Epidermal melanocyte (primary cell): ENCODE measurements around the gene TCEA2.
"Not testable (repeated sequence)": the region's sequence is repeated elsewhere in the genome, so short reads cannot be mapped to it uniquely, and the experiment has no call there.

Experiments
- DNase-seq: peaks from one replicate; pipeline ENCODE4 v3.0.0; 2011; ENCODE audit warnings: low spot score; ENCODE audit not compliant: insufficient read length

The TCEA2 gene

DNA sequence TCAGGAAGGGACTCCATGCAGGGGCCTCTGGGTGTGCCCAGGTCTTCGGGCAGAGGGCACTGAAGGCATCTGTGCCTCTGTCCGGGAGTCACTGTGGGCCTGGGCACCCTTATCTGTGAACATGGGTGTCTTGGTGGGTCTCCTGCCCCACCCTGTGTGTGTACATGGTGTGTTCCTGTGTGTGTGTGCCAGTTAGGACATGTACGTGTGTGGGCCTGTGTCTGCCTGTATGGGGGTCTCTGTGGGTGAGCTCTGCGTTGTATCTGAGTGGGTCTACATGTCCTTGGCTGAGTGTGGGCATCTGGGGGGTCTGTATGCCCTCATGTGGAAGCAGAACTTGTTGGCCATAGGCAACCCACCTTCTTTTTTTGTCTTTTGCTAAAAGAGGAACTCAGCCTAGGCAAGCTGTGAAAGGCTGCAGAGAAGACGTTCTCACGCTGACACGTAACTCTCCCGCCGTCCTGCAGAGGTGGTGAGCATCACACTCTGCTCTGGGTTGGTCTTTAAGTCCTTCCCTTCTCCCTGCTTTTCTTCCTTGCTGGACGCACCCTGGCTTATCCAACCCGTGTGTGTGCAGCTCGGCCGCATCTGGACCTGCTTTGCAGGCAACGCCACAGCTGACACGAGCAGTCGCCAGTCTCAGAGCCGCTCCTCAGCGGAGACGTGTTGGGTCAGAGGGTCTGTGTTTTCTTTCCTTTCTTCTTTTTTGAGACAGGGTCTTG is 44.9 kb downstream of the TCEA2 start:
- no peak for DNase-seq

DNA sequence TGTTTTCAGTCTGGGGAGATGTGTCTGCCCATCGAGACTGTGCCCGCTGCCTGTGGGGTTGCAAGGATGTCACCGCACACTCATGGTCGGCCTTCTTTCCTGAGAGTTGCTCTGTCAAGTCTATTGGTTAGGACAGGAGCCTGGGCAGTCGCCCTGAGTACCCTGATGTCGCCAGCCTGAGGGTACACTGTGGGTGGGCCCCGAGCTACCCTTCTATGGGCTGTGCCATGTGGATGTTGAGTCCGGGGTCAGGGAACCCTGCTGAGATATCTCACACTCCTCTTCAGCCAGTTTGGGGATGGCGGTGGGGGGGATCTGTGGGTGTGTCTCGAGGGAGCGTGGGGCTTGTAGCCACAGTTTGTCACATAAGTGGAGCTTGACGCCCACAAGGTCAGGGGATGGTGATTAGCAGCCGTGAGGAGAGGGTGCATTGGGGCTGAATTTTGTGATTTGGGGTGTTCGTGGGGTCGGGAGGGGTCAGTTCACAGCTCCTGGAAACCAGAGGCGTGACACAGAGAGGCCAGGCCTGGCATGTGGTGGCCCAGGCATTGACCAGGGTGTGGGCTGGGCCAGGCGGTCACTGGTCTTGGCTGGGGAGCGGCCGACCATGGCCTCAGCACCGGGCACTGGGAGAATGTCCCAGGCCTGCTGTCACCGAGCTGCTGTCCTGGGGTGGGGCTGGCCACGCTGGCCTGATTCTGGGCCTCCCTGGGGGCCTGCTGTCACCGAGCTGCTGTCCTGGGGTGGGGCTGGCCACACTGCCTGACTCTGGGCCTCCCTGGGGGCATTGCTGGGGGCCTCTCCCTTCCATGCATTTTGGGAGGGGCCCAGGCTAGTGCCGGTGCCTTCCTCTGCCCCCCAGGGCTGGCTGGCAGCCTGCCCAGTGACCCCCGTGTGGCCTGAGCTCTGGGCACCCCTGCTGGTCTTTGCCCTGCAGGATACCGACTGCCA is 46.0 kb downstream of the TCEA2 start:
- DNase-seq, result no peak

DNA sequence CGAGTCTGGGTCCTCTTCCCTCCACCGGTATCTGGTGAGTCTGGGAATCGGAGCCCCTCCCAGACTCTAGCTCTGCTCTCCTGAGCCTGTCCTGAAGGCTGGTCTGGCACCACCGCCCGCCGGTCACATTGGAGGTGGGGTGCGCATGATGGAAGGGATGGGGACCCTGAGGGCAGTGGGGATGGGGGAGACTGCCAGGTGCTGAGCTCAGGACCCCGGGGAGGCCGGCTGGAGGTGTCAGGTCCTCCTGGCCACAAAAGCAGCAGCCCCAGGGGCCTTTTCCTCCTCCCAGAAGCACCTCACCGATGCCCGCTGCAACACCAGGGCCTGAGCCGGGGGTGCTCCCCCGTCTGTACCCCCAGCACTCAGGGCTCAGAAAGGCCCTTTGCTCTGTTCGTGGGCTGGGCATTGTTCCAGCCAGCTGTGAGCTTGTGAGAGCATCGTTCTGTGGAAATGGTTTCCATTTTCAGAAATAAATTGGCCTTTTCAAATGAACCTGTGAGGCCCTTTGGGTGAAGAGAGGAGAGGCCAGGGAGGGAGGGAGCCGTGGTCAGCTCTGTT is 46.9 kb downstream of the TCEA2 start:
- no peak for DNase-seq

DNA sequence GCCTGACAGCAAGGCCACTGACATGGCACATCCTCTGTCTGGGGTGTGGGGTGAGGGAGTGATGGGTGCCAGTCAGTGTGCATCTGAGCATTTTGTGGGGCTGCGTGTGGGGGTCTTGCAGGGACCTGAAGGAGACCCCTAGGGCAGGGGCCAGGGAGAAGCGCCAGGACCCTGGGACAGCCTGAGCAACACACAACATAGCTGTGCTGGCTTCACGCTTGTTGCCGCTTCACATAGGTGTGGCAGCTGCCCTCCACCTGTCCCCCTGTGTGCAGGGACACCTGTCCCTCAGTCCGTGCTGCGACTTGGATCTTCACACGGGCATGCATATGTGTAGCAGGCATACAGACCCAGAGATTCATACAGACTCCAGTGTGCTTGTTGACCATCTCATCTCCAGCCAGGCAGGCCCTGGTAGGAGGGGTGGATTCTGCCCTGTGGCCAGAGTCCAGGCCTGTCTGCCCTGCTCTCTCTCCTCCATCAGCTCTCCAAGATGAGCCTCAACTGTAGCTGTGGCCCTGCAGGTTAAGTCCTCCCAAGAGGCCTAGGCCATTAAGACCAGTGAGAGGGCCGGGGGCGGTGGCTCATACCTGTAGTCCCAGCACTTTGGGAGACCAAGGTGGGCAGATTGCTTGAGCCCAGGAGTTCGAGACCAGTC is 47.5 kb downstream of the TCEA2 start:
- DNase-seq, result no peak

DNA sequence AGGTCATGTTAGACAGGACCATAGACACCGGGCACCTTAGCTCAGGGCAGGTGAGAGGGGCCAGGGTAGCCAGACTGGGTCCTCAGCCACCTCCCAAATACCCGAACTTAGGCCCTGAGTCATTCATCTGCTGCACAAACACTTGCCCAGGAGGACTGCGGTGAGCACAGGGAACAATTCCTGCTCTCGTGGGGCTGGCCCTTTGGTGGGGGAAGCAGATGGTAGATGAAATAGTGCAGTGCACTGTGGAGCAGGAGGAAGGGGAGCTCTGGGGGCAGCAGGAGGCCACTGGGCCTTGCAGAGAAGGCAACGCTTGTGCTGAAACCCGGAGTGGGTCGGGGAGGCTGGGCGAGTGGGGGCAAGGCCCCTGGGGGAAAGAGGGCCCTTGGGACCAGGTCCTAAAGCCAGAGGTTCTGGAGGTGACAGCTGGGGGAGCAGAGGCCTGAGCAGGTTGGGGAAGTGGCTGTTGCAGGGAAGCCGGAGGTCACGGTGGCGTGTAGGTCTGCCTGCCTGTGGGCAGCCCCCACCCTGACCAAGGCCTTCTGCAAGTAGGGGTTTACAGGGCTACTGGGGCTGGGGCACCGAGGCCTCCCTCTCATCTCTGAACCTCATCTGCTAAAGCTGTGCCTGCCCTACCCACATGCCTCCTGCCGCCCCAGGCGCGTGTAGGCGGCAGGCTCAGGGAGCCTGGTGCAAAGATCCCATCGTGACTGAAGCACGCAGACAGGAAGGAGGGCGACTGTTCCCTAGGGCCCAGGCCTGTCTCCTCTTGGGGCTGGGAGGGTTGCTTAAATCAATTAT is 49.0 kb downstream of the TCEA2 start:
- no peak for DNase-seq

DNA sequence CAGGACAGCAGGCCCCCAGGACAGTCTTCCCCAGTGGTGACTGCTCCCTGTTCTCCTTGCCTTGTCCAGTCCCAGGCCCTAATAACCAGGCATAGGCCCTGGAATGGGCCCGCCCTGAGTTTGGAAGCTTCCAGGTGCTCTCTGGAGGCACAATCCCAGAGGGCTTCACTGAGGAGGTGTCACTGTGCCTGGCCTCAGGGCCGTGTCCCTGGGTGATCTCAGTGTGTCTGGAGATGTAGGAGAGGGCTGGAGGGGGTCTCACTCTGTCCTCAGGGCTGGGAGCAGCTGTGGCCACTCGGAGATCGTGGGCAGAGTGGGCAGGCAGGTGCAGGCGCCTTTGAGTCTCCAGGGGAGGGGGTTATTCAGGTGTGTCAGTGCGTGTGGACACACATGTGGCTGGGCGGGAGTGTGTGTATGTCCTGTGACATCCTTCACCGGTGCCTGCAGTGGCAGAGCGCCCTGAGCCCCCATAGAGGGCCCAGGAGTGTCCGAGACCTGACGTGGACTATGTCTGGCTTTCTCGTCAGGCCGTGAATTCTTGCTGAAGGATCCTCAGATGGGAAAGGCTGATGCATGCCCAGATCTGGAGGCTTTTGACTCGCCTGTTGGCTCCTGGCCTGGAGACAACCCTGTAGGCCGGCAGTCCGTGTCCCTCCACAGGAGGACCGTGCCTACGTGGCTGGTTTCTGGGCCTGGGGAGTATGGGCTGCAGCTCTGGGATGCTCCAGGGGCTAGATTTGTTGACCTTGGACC is 49.9 kb downstream of the TCEA2 start:
- no peak for DNase-seq

DNA sequence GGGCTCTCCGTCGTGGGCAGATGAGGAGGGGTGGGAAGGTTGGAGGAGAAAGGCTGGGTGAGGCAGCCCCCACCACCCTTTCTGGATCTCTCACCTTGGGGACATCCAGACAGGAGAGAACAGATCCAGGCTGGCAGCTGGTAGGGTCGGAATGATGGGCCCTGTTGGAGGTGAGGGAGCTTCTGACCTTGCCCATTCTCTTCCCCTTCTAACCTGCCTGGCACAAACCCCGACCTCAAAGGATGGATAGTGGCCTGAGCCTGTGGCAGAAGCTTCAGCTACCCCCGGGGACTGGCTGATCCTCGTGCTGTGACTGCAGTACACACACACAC is 50.4 kb downstream of the TCEA2 start:
- no peak for DNase-seq

DNA sequence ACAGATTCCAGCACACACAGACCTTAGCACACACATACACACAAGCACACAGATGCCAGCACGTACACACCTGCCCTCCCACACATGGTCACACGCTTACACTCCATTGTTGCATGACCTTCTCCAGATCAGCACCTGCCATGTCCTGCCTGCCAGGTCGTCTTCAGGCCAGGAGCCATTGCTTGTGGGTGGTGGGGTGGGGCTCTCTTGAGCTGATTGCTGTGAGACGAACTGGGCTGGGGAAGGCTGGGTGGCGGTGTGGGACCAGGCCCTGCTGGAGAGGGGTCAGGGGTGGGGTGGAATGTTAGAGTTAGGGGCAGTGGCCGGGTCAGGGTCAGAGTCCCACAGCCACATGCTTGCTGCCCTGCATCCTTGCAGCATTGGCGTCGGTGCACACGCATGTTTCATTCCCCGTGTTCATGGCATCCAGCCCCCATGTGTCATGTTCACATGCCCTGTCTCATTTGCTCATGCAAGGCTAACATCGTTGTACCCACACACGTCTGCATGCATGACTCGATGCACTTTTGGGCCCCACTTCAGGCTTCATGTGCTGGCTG is 50.9 kb downstream of the TCEA2 start:
- DNase-seq, result no peak

DNA sequence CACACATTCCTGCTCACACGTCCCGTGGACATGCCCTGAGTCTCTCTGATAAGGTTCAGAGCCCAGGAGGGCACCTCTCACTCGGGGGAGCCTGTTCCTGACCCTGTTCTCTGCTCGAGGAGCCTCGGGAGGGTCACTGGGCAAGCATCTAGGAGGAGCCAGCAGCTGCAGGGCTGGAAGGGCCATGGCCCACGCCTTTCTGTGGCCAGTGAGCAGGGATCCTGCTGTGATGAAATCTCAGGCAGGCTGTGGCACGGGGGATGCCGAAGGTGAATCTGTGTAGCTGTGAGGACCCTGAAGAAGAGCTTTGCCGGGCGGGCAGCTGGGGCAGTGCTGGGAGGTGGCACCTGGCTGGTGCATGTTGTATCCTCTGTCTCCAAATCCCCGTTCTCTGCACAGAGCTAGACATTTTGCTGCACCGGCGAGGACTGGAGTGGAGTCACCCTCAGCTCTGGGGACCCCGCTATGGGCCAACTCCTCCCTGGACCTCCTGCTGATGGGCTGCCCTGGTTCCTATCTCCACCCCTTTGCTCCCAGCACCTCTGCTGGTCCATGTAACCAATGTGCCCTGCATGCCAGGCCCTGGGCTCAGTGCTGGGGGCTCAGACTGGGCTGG is 51.5 kb downstream of the TCEA2 start:
- DNase-seq, result no peak

DNA sequence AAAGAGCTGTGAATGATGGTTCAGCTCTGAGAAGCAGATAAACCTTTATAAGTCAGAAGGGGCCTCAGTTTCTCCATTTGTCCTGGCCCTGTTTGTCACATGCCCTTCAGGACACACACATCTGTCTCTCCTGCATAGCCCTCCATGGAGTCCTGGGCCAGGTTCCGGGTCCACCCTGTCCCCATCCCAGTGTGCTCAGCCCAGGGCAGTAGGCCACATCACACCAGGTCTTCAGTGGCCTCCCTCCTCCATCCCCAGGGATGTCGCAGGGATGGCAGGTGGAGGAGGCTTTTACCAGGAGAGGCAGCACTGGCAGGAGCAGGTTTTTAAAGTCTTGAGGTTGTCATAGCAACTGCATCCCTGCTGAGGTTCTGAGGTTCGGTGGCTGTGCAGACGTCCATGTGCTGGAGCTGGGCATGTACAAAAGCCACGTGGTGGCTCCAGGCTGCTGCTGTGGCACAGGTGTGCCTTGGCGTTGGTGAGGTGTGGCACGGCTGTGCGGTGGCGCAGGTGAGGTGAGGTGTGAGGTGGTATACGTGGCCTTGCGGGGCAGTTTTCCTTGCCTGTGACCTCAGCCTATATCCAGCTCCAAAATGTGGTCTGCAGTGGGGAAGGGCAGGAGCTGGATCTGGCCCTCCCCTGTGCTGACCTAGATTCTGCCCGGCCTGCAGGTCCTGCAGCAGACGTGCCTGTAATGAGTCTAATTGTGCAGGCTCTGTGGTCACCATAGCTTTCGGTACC is 52.3 kb downstream of the TCEA2 start:
- no peak for DNase-seq

DNA sequence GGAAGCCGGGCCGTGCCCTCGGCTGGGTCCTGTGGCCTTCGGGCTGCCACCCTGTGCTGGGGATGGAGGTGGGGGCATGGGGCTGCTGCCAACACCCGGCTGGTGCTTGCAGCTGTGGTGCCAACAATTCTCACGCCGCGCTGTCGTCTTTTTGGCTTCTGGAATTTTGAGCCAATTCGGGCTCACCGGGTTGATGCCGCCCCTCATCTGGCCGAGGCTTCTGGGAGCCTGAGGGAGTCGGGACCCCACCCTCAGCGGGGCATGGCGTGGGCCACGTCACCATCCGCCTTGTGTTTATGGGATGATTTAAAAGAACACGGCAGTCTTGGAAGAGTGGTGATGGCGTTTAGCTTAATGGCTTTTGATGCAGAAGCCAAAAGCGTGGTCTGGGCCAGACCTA is 53.0 kb downstream of the TCEA2 start:
- DNase-seq, result no peak

DNA sequence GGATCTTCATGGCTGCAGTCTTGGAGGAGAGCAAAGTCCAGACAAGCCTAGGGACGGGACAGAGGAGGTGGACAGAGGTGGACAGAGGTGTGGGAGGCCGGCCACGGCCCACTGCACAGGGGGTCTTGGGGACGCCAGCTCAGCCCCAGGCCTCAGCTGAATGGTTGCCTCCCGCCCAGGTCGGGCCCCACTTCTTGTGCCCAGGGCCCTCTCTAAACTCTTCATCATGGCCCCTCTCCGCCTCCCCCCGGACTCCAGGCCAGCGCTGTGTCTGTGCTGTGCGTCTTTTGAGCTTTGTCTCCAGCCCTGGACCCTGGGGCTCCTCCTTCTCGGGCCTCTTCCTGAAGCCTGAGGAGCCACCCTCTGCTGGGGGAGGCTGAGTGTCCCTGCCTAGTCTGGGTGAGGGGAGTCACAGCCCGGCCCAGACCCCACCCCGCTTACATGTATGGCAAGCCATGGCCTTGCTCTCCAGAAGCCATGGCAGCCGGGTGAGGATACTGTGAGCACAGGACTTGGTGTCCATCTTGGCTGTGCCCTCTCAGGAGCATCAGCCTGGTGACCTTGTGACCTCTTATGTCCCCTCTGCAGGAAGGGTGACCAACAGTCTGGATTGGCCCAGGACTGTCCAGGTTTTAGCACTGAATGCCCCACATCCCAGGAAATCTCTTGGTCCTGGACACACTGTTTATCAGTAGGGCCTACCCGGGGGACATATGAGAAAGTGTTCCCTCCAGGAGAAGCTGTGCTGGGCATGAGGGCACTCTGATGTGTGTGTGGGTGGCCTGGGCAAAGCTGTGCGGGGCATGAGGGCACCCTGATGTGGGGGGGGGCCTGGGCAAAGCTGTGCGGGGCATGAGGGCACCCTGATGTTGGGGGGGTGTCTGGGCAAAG is 53.8 kb downstream of the TCEA2 start:
- DNase-seq, result no peak

DNA sequence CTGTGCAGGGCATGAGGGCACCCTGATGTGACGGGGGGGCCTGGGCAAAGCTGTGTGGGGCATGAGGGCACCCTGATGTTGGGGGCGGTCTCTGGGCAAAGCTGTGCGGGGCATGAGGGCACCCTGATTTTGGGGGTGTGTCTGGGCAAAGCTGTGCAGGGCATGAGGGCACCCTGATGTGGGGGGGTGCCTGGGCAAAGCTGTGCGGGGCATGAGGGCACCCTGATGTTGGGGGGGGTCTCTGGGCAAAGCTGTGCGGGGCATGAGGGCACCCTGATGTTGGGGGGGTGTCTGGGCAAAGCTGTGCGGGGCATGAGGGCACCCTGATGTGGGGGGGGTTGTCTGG is 54.4 kb downstream of the TCEA2 start:
- DNase-seq, result not testable (repeated sequence)

DNA sequence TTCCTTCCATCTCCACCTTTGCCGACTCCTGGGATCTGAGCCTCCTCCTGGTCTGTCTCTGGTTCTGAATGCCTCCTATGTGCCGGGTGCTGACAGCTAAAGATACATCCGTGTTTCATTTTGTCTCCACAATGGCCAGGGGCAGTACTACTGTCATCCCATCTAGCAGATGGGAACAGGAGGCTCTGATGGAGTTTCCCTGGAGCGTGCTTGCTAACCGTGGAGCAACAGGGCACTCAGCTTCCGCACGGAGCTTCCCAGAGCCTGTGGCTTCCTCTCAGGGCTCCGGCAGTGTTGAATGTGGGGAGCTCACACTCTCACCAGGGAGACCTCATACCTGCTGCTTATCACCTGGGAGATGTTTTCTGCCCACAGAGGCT is 56.3 kb downstream of the TCEA2 start:
- no peak for DNase-seq

DNA sequence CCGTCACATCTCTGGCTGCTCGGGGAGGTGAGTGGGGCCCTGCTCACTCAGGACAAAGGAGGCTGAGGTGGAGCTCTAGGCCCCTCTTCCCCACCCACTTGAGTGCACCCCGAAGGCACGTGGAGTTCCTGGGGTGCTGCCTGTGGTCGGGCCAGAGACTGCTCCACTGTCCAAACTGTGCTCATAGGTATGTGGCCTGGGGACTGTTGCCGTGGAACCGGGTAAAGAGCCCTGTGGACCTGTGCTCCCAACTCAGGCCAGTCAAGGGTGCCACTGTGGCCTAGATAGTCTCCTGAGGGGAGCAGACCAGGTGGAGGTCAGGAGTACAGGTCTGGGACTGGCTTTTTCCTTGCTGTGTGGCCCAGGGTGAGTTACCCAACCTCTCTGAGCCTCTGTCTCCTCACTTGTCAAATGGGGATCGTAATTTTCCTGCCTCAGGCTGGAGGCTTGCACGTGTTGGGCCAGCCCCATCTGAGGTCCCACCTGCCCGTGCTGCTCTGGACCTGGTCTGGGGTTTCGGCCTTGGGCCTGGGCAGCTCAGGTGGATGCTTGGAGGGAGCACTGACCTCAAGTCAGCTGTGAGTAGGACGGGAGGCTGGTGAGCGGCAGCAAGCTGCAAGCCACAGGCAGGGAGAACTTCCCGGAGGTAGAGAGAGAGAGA is 56.8 kb downstream of the TCEA2 start:
- no peak for DNase-seq

DNA sequence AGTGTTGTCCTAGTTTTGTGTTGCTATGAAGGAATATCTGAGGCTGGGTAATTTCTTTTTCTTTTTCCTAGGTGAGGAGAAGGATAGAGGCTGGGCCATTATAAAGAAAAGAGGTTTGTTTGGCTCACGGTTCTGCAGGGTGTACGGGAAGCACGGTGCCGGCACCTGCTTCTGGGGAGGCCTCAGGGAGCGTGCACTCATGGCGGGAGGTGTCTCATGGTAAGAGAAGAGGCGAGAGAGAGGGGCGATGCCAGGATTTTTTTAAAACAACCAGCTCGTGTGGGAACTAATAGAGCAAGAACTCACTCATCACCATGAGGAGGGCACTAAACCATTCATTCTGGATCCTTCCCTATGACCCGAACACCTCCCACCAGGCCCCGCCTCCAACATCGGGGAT is 58.6 kb downstream of the TCEA2 start:
- no peak for DNase-seq
